GM19099 (cell line): ENCODE data around the gene ABLIM2.

ENCODE experiments used
- POLR2A ChIP-seq: IDR thresholded peaks from 3 replicates; pipeline ENCODE4 v1.6.1; 2011; ENCODE audit warnings: low read depth; ENCODE audit not compliant: insufficient read length; ENCODE audit errors: extremely low read depth

Gene ABLIM2

GRCh38 chr4:7959078-7959477, 199.5 kb downstream of the ABLIM2 start:
- no peak for TF ChIP-seq POLR2A

- no peak for TF ChIP-seq POLR2A
Observed at GRCh38 chr4:7956934-7957656, 201.5 kb downstream of the ABLIM2 start.

DNA sequence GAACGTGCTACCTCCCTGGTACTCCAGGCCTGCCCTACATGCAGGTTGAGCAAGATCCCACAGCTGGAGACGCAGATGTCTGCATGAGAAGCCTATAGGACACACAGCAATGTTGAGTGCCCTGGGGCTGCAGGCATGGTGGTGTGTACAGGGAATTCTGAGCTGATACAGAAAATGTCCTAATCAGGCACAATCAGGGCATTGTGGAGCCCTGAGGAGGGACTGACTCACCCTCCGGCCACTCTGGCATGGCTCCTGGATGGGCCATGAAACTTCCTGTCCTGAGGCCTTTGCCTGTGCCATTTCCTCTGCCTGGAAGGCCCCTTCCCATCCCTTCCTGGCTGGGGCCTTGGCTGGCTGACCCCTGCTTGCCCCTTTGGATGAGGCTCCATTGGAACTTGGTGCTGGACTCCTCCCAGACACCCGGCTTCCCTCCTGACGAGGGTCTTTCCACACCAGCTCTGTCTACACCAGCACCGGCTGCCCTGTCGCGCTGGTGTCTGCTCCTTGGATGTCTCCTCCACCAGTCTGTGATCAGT, 202.3 kb downstream of the ABLIM2 start:
- TF ChIP-seq POLR2A, result no peak

DNA sequence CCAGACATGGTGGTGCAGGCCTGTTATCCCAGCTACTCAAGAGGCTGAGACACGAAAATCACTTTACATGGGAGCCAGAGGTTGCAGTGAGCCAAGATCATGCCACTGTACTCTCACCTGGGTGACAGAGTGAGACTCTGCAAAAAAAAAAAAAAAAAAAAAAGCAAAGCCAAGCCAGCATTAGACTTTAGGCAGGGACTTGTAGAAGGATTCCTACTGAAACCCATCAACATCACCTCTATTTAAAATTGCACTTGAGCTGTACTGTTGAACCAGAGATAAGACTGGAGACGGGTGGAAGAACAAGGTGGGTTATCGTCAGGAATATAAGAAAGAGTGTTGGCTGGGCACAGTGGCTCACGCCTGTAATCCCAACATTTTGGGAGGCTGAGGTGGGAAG, 203.2 kb downstream of the ABLIM2 start:
- TF ChIP-seq POLR2A, result no peak

GRCh38 chr4:7952615-7953014, 206.0 kb downstream of the ABLIM2 start:
- TF ChIP-seq POLR2A, result no peak

- no peak for TF ChIP-seq POLR2A
Observed at GRCh38 chr4:7950301-7951092, 208.1 kb downstream of the ABLIM2 start.

- no peak for TF ChIP-seq POLR2A
Observed at GRCh38 chr4:7949759-7950158, 208.9 kb downstream of the ABLIM2 start.

DNA sequence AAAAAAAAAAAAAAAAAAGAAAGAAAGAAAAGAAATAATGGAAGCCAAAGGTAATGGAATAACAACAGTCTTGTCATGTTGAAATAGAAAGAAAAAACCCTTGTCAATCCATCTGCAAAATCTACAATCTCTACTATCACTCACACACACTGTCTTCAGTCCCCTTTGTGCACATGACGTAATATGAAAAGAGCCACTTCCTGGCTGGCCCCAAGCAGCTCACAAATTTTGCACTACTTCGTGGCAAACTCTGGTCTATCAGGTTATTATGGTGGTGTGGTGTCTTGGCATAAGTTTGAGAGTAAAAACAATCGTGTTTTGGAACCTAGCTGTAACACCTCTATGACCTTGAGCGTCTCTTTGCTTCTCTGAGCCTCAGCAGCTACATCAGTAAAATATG, 210.7 kb downstream of the ABLIM2 start:
- no peak for TF ChIP-seq POLR2A

- no peak for TF ChIP-seq POLR2A
Observed at GRCh38 chr4:7945709-7946380, 212.8 kb downstream of the ABLIM2 start.

- TF ChIP-seq POLR2A, result no peak
Observed at GRCh38 chr4:7944599-7945220, 213.9 kb downstream of the ABLIM2 start.

DNA sequence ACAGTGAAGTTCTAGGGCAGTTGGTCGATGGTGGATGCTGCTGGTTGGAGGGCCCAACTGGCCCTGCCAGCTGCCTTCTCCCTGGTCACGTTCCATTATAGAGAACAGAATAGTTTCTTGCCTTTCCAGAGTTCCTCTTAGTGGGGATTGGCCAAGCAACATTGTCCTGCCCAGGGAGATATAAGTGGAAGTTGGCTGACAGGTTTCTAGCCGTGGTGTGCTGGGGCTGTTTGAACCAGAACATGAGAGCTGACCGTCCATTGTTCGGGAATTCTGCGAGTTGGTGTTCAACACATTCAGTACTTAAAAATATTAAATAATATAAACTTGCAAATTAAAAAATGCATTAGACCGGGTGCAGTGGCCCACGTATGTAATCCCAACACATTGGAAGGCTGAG, 215.4 kb downstream of the ABLIM2 start:
- TF ChIP-seq POLR2A, result no peak

DNA sequence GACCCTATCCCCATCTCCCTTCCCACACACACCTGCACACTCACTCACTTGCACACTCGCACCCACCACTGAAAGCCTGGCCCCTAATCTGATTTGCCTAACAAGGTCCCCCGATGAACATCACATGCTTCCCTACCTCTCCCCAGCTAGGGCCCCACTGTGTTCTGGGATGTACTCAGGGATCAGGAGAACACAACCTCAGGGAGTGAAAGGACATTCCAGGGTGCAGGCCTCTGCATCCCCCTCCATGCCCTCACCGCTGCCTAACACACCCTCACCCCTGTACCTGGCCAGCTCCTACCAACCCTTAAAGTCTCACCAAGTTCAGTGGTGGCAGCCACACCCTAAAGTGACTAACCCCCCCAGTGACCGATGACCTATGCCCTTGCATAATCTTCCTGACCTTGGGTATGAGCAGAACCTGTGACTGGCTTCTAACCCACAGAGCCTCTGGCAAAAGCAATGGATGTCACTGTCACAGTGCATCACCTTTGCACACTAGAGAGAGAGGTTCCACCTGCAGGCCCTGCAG, 216.6 kb downstream of the ABLIM2 start:
- TF ChIP-seq POLR2A, result no peak

DNA sequence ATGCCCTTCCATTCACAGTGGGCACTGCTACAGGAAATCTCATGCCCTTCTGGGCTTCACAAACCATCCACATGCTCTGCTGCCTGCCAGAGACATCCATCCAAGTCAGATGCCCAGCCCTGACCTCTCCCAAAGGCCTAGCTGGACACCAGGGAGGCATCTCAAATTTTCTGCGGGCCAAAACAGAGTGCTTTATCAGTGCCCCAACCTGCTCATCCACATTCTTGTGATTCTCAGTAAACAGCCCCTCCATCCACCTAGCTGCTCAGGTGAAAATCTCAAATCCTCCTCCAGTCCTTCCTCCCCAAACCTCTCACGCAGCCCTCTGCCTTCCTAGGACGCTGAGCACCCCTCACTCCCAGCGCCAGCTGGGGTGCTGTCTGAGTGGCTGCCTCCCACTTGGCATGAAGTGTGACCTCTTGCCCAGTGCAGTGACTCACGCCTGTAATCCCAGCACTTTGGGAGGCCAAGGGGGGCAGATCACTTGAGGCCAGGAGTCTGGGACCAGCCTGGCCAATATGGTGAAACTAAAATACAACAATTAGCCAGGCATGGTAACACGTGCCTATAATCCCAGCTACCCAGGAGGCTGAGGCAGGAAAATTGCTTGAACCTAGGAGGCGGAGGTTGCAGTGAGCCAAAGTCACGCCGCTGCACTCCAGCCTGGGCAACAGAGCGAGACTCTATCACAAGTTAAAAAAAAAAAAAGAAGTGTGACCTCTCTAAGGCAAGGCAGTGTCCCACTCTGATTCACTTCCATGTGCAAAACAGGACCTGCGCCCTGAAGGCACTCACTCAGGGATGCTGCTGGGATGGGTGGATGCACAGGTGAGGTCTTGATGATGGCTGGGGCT, 217.3 kb downstream of the ABLIM2 start:
- no peak for TF ChIP-seq POLR2A
